Measurements from ENCODE around the gene LIN7A.

Gene LIN7A

DNA sequence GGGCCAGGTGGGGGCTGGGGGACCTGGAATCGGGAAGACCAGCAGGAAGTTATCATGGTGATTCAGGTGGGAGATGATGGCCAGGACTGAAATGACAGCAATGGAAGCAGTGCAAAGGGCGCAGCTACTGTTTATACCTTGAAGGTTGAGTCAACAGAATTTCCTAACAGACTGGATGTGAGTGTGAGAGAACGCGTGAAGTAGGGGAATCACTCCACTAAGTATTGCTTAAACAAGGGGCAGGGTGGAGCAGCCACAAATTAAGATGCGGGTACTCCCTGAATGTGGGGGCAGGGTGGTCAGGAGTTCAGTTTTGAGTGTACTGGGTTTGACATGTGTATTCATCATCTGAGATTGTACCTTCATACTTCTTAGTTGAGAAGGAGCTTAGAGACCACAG, 175.9 kb downstream of the LIN7A start:
- Histone ChIP-seq H3F3A (ENCODE audit: insufficient read depth) (no peaks in the 10 kb centered on the region), H3K27me3 (ENCODE audit: low read length) (no peaks in the 10 kb centered on the region; the same call in 1 of the 2 replicates), H3K79me2 (ENCODE audit: insufficient read depth, low read length) (no peaks in the 10 kb centered on the region), H3K4me2 (ENCODE audit: low read depth, low read length, poor library complexity, severe bottlenecking) (no peak overlapping the region), H4K20me1 (ENCODE audit: low read depth, low read length) (no peaks in the 10 kb centered on the region), H2AFZ (ENCODE audit: low read depth, low read length, severe bottlenecking) (no peak overlapping the region), H3K9me2 (replicated peaks; ENCODE audit: insufficient read depth, low read length) (no peaks in the 10 kb centered on the region), H3K27ac (ENCODE audit: low read depth, low read length) (no peak overlapping the region), H3K9me3 (ENCODE audit: insufficient read depth, low read length) (no peaks in the 10 kb centered on the region), H3K36me3 (ENCODE audit: low read length) (no peaks in the 10 kb centered on the region), H3K4me3 (ENCODE audit: insufficient read depth, low read length, poor library complexity, severe bottlenecking) (no peak overlapping the region), H3K9ac (ENCODE audit: low read length) (no peak overlapping the region)
- TF ChIP-seq EZH2phosphoT487 (conservative IDR thresholded peaks at IDR 0.05; ENCODE audit: low read length), result no peak
- TF ChIP-seq, protein P1, sequence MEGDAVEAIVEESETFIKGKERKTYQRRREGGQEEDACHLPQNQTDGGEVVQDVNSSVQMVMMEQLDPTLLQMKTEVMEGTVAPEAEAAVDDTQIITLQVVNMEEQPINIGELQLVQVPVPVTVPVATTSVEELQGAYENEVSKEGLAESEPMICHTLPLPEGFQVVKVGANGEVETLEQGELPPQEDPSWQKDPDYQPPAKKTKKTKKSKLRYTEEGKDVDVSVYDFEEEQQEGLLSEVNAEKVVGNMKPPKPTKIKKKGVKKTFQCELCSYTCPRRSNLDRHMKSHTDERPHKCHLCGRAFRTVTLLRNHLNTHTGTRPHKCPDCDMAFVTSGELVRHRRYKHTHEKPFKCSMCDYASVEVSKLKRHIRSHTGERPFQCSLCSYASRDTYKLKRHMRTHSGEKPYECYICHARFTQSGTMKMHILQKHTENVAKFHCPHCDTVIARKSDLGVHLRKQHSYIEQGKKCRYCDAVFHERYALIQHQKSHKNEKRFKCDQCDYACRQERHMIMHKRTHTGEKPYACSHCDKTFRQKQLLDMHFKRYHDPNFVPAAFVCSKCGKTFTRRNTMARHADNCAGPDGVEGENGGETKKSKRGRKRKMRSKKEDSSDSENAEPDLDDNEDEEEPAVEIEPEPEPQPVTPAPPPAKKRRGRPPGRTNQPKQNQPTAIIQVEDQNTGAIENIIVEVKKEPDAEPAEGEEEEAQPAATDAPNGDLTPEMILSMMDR (IDR thresholded peaks at IDR 0.05; ENCODE audit: insufficient read depth, low read length, poor library complexity, severe bottlenecking), result no peak

DNA sequence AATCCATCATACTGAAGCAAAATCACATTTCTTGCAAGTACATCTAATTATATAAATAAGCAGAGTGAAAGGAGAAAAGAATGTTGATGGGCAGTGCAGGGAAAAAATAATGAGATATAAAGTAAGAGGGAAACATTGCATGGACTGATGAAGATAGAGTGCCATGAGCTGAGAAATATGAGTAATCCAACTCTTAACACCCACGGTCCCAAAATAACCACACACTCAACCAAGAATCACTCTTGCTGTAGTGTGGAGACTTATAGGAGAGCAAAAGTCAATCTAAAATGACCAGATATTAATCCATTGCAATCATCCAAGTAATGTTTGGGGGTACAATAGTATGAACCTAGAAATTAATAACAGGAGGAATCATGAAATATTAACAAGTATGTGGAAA, 180.9 kb downstream of the LIN7A start:
- Histone ChIP-seq H3K36me3 (ENCODE audit: low read length) (no peaks in the 10 kb centered on the region), H3K9ac (ENCODE audit: low read length) (no peak overlapping the region), H3F3A (ENCODE audit: insufficient read depth) (no peaks in the 10 kb centered on the region), H3K4me2 (ENCODE audit: low read depth, low read length, poor library complexity, severe bottlenecking) (no peak overlapping the region), H3K9me3 (ENCODE audit: insufficient read depth, low read length) (no peaks in the 10 kb centered on the region), H2AFZ (ENCODE audit: low read depth, low read length, severe bottlenecking) (no peak overlapping the region), H3K79me2 (ENCODE audit: insufficient read depth, low read length) (no peaks in the 10 kb centered on the region), H3K27me3 (ENCODE audit: low read length) (no peaks in the 10 kb centered on the region; the same call in 1 of the 2 replicates), H3K27ac (ENCODE audit: low read depth, low read length) (no peak overlapping the region), H3K9me2 (replicated peaks; ENCODE audit: insufficient read depth, low read length) (no peaks in the 10 kb centered on the region), H3K4me3 (ENCODE audit: insufficient read depth, low read length, poor library complexity, severe bottlenecking) (no peak overlapping the region), H4K20me1 (ENCODE audit: low read depth, low read length) (no peaks in the 10 kb centered on the region)
- no peak for TF ChIP-seq EZH2phosphoT487 (conservative IDR thresholded peaks at IDR 0.05; ENCODE audit: low read length)
- TF ChIP-seq, protein P1 (IDR thresholded peaks at IDR 0.05; ENCODE audit: insufficient read depth, low read length, poor library complexity, severe bottlenecking), result no peak

DNA sequence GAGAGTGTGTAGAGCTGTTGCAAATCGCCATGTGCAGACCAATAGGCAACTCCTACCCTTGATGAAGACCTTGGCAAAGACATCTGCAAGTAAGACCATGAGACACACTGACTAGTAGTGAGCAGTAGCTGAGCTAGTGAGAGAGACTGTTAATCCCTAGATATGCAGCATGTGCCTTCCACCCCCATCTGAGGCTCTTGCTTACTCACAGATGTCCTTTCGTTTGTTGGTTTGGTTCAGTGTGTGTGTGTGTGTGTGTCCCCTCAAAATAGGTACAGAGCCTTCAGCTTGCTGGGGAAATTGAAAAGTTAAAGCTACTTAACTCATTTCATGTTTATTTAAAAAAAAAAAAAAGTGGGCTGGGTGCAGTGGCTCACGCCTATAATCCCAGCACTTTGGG, 183.5 kb downstream of the LIN7A start:
- no peak overlapping the region for H3K4me2 ChIP-seq (ENCODE audit: low read depth, low read length, poor library complexity, severe bottlenecking)
- no peaks in the 10 kb centered on the region for H3K79me2 ChIP-seq (ENCODE audit: insufficient read depth, low read length)
- no peak overlapping the region for H3K9ac ChIP-seq (ENCODE audit: low read length)
- H3F3A ChIP-seq (ENCODE audit: insufficient read depth), result no peaks in the 10 kb centered on the region
- TF ChIP-seq EZH2phosphoT487 (conservative IDR thresholded peaks at IDR 0.05; ENCODE audit: low read length), result no peak
- TF ChIP-seq, protein P1 (IDR thresholded peaks at IDR 0.05; ENCODE audit: insufficient read depth, low read length, poor library complexity, severe bottlenecking), result no peak
- H3K36me3 ChIP-seq (ENCODE audit: low read length), result no peaks in the 10 kb centered on the region
- H2AFZ ChIP-seq (ENCODE audit: low read depth, low read length, severe bottlenecking), result no peak overlapping the region
- no peaks in the 10 kb centered on the region for H3K9me2 ChIP-seq (replicated peaks; ENCODE audit: insufficient read depth, low read length)
- H3K4me3 ChIP-seq (ENCODE audit: insufficient read depth, low read length, poor library complexity, severe bottlenecking), result no peak overlapping the region
- no peaks in the 10 kb centered on the region for H3K27me3 ChIP-seq (ENCODE audit: low read length)
- H4K20me1 ChIP-seq (ENCODE audit: low read depth, low read length), result no peaks in the 10 kb centered on the region
- no peak overlapping the region for H3K27ac ChIP-seq (ENCODE audit: low read depth, low read length)
- H3K9me3 ChIP-seq (ENCODE audit: insufficient read depth, low read length), result no peaks in the 10 kb centered on the region

Data from SU-DHL-6 (cell line).